MM.1S (cell line): ENCODE results near the gene TPR.

Experiments
- DNase-seq: peaks from one replicate; pipeline ENCODE4 v3.0.0-alpha.2; 2015
- H2AFZ ChIP-seq: fragments of 300-600 bp; sonication (generic); 2 replicates; pipeline ENCODE4 v1.6.0; 2016; ENCODE audit warnings: antibody characterized with exemption, low read length
- H3F3A ChIP-seq: fragments of 300-600 bp; sonication (generic); 2 replicates; pipeline ENCODE4 v1.6.1; 2016; ENCODE audit warnings: mild to moderate bottlenecking, antibody characterized with exemption, low read length, moderate library complexity, mixed read lengths; ENCODE audit not compliant: insufficient read depth
- H3K27ac ChIP-seq: fragments of 300-600 bp; sonication (generic); 2 replicates; pipeline ENCODE4 v1.5.1; 2016; ENCODE audit warnings: mild to moderate bottlenecking, low read length
- H3K27me3 ChIP-seq: fragments of 300-600 bp; sonication (generic); replicated peaks from 2 replicates; pipeline ENCODE4 v1.6.0; 2016; ENCODE audit warnings: low read length; ENCODE audit not compliant: insufficient read depth
- H3K36me3 ChIP-seq: fragments of 300-600 bp; sonication (generic); replicated peaks from 2 replicates; pipeline ENCODE4 v1.6.1; 2016; ENCODE audit warnings: mild to moderate bottlenecking, low read length, mixed read lengths; ENCODE audit not compliant: insufficient read depth
- H3K4me1 ChIP-seq: fragments of 300-600 bp; sonication (generic); 2 replicates; pipeline ENCODE4 v1.6.1; 2016; ENCODE audit warnings: low read length, mixed read lengths
- H3K4me2 ChIP-seq: fragments of 300-600 bp; sonication (generic); 2 replicates; pipeline ENCODE4 v1.6.0; 2016; ENCODE audit warnings: low read depth, low read length
- H3K4me3 ChIP-seq: fragments of 300-600 bp; sonication (generic); 2 replicates; pipeline ENCODE4 v1.5.1; 2016; ENCODE audit warnings: low read length, mixed read lengths
- H3K79me2 ChIP-seq: fragments of 300-600 bp; sonication (generic); 2 replicates; pipeline ENCODE4 v1.6.1; 2016; ENCODE audit warnings: mixed run types, low read length, mixed read lengths
- H3K9ac ChIP-seq: fragments of 300-600 bp; sonication (generic); 2 replicates; pipeline ENCODE4 v1.6.1; 2016; ENCODE audit warnings: low read length, mixed read lengths
- H3K9me2 ChIP-seq: fragments of 300-600 bp; sonication (generic); replicated peaks from 2 replicates; pipeline ENCODE4 v1.6.1; 2016; ENCODE audit warnings: mild to moderate bottlenecking, low read length, mixed read lengths; ENCODE audit not compliant: insufficient read depth
- H3K9me3 ChIP-seq: fragments of 300-600 bp; sonication (generic); replicated peaks from 2 replicates; pipeline ENCODE4 v1.6.1; 2016; ENCODE audit warnings: mild to moderate bottlenecking, low read length, mixed read lengths; ENCODE audit not compliant: insufficient read depth
- H4K20me1 ChIP-seq: fragments of 300-600 bp; sonication (generic); 2 replicates; pipeline ENCODE4 v1.6.1; 2016; ENCODE audit warnings: mild to moderate bottlenecking, low read length, moderate library complexity, mixed read lengths; ENCODE audit not compliant: insufficient read depth
- EZH2 ChIP-seq: fragments of 300-600 bp; sonication (generic); optimal IDR thresholded peaks from 2 replicates; pipeline ENCODE3; 2017; ENCODE audit warnings: low read depth, mild to moderate bottlenecking, antibody characterized with exemption, low read length, mixed read lengths
- EZH2phosphoT487 ChIP-seq: fragments of 300-600 bp; sonication (generic); IDR thresholded peaks from 2 replicates; pipeline ENCODE4 v1.6.1; 2018; ENCODE audit warnings: antibody characterized with exemption, low read length
- TF ChIP-seq, protein P1 (sequence below): fragments of 300-600 bp; sonication (generic); IDR thresholded peaks from 2 replicates; pipeline ENCODE4 v1.5.1; 2016; ENCODE audit warnings: antibody characterized with exemption, low read length, mixed read lengths

The TPR gene

DNA sequence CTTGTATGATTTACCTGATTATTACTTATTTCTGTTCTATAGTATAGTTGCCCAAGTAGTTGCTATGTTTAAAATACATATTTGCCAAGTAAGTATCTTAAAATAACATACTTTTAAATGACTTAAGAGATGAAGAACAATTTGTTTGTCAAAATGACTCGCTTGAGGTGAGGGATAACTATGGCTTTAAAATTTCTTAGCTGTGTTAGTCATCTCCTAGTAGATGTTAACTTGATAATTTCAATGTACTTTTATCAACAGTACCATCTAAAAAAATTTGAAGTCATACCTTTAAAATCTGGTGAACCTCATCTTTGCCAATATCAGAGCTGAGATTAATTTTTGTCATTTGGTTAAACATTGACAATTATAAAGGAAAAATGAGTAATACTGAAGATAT, 38.3 kb upstream of the TPR start:
- H3K79me2 ChIP-seq = no peaks in the 10 kb centered on the region
- TF ChIP-seq EZH2phosphoT487 = no peak
- TF ChIP-seq, protein P1, sequence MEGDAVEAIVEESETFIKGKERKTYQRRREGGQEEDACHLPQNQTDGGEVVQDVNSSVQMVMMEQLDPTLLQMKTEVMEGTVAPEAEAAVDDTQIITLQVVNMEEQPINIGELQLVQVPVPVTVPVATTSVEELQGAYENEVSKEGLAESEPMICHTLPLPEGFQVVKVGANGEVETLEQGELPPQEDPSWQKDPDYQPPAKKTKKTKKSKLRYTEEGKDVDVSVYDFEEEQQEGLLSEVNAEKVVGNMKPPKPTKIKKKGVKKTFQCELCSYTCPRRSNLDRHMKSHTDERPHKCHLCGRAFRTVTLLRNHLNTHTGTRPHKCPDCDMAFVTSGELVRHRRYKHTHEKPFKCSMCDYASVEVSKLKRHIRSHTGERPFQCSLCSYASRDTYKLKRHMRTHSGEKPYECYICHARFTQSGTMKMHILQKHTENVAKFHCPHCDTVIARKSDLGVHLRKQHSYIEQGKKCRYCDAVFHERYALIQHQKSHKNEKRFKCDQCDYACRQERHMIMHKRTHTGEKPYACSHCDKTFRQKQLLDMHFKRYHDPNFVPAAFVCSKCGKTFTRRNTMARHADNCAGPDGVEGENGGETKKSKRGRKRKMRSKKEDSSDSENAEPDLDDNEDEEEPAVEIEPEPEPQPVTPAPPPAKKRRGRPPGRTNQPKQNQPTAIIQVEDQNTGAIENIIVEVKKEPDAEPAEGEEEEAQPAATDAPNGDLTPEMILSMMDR = no peak
- no peak for TF ChIP-seq EZH2
- H3K27ac ChIP-seq = no peak overlapping the region
- DNase-seq = no peak
- H3K9ac ChIP-seq = no peak overlapping the region
- peaks cover 20% of the 10 kb centered on the region for H3K4me1 ChIP-seq
- H3K9me3 ChIP-seq = no peaks in the 10 kb centered on the region
- H3F3A ChIP-seq = no peaks in the 10 kb centered on the region
- H3K36me3 ChIP-seq = peaks cover 8% of the 10 kb centered on the region; the same call in 1 of the 2 replicates
- H4K20me1 ChIP-seq = no peaks in the 10 kb centered on the region
- no peak overlapping the region for H2AFZ ChIP-seq
- H3K9me2 ChIP-seq = no peaks in the 10 kb centered on the region
- no peak overlapping the region for H3K4me2 ChIP-seq
- no peak overlapping the region for H3K4me3 ChIP-seq
- H3K27me3 ChIP-seq = no peaks in the 10 kb centered on the region

GRCh38 chr1:186409091-186409490, 34.0 kb upstream of the TPR start:
- Histone ChIP-seq H3K4me1 (peaks cover 25% of the 10 kb centered on the region), H3K4me3 (no peak overlapping the region), H3K9me3 (no peaks in the 10 kb centered on the region), H2AFZ (no peak overlapping the region), H4K20me1 (no peaks in the 10 kb centered on the region), H3K27ac (peak overlapping the region; percentile 53; the same call in 1 of the 2 replicates), H3K4me2 (no peak overlapping the region), H3K9me2 (no peaks in the 10 kb centered on the region), H3K9ac (0 out of 2 replicates have a peak overlapping the region, but pooled peaks have one; percentile 2), H3K27me3 (no peaks in the 10 kb centered on the region), H3F3A (peaks cover 15% of the 10 kb centered on the region), H3K36me3 (peaks cover 2% of the 10 kb centered on the region; the same call in 1 of the 2 replicates), H3K79me2 (no peaks in the 10 kb centered on the region)
- DNase-seq = peak; percentile 84
- TF ChIP-seq EZH2phosphoT487 (no peak), EZH2 (no peak)
- TF ChIP-seq, protein P1 = no peak

DNA sequence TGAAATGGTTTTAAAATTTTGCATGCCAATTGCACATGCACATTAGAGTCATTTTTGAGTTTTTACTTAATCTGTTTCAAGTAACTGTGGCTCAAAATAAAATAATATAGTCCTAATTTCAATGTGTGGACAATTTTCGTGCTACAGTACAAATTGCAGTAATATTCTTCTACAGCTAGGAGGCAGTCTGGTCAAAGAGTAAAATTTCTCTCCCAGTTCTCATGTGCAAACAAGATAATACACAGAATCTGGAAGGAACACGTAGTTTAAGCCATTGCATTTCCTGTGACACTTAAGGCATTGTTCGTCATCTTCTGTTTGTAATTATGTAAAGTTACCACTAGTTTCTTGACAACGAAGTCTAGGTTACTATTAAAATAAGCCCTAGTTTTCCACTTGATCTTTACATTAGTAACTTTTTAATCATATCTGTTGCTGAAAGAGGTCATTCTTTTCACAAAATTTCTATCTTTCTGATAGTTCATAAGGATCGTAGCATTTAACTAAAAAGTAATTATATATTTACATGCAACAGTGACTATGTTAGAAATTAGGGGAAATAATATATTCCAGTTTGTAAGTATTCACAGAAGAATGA, 29.5 kb upstream of the TPR start:
- no peak overlapping the region for H3K27ac ChIP-seq
- H3K9ac ChIP-seq = no peak overlapping the region
- H3K9me3 ChIP-seq = no peaks in the 10 kb centered on the region
- H3K4me3 ChIP-seq = no peak overlapping the region
- H4K20me1 ChIP-seq = no peaks in the 10 kb centered on the region
- H3K27me3 ChIP-seq = no peaks in the 10 kb centered on the region
- DNase-seq = peak; percentile 86
- TF ChIP-seq EZH2phosphoT487 = no peak
- TF ChIP-seq, protein P1 = peak; percentile 87
- TF ChIP-seq EZH2 = no peak
- H3F3A ChIP-seq = peaks cover 15% of the 10 kb centered on the region
- peaks cover 24% of the 10 kb centered on the region for H3K4me1 ChIP-seq
- H3K36me3 ChIP-seq = no peaks in the 10 kb centered on the region; the same call in 1 of the 2 replicates
- no peaks in the 10 kb centered on the region for H3K9me2 ChIP-seq
- H3K4me2 ChIP-seq = peak overlapping the region; percentile 27; the same call in 1 of the 2 replicates
- H2AFZ ChIP-seq = no peak overlapping the region
- H3K79me2 ChIP-seq = no peaks in the 10 kb centered on the region
